HL-60 (cell line): Measurements from ENCODE around the gene HES6.

Source experiments
- DNase-seq, 2 experiments: peaks; one replicate each; pipeline ENCODE4 v3.0.0-alpha.2; 2010 to 2020; ENCODE audit warnings: low read depth in 1 of 2, low spot score in 1 of 2
- H3K27ac ChIP-seq: fragments of 250-450 bp; sonication (Bioruptor Pico); replicated peaks from 2 replicates; pipeline ENCODE4 v1.5.1; 2020; ENCODE audit warnings: mild to moderate bottlenecking, moderate library complexity
- H3K27me3 ChIP-seq: fragments of 250-450 bp; sonication (Bioruptor Pico); 2 replicates; pipeline ENCODE4 v1.5.1; 2021; ENCODE audit warnings: mild to moderate bottlenecking, moderate library complexity; ENCODE audit not compliant: insufficient read depth, poor library complexity, severe bottlenecking
- H3K4me3 ChIP-seq: replicated peaks from 2 replicates; pipeline ENCODE4 v1.5.1; 2011; ENCODE audit warnings: mild to moderate bottlenecking, control low read depth, low read length; ENCODE audit not compliant: insufficient read depth
- CTCF ChIP-seq: IDR thresholded peaks from one replicate; pipeline ENCODE4 v1.5.1; 2011; ENCODE audit warnings: low read length, control low read depth, inconsistent platforms; ENCODE audit not compliant: insufficient read depth
- GABPA ChIP-seq: IDR thresholded peaks from 2 replicates; pipeline ENCODE4 v1.6.1; 2012; ENCODE audit warnings: low read depth
- POLR2AphosphoS5 ChIP-seq: IDR thresholded peaks from 2 replicates; pipeline ENCODE4 v1.6.1; 2012; ENCODE audit warnings: low read depth
- REST ChIP-seq: IDR thresholded peaks from 2 replicates; pipeline ENCODE4 v1.6.1; 2012; ENCODE audit warnings: low read depth; ENCODE audit not compliant: insufficient replicate concordance
- SPI1 ChIP-seq: IDR thresholded peaks from 2 replicates; pipeline ENCODE4 v1.6.1; 2012; ENCODE audit warnings: low read depth, mild to moderate bottlenecking, borderline replicate concordance

HES6 gene

GRCh38 chr2:238237431-238238135 lies 2.3 kb downstream of the HES6 start:
- H3K27me3 ChIP-seq = no peaks in the 10 kb centered on the region
- no peak for TF ChIP-seq REST
- TF ChIP-seq GABPA = no peak
- no peak for TF ChIP-seq SPI1
- TF ChIP-seq POLR2AphosphoS5 = no peak
- TF ChIP-seq CTCF = no peak
- DNase-seq = no peak
- H3K4me3 ChIP-seq = no peak overlapping the region
- H3K27ac ChIP-seq = no peak overlapping the region

- no peak for TF ChIP-seq POLR2AphosphoS5
- no peak for TF ChIP-seq GABPA
- no peak for TF ChIP-seq REST
- TF ChIP-seq CTCF = no peak
- no peak for TF ChIP-seq SPI1
- Histone ChIP-seq H3K27me3 (no peaks in the 10 kb centered on the region), H3K27ac (no peak overlapping the region), H3K4me3 (no peak overlapping the region)
- DNase-seq = no peak
Observed at GRCh38 chr2:238236571-238236970, 3.3 kb downstream of the HES6 start.

- H3K4me3 ChIP-seq = no peak overlapping the region
- no peak for TF ChIP-seq REST
- no peak for TF ChIP-seq SPI1
- TF ChIP-seq GABPA = no peak
- TF ChIP-seq POLR2AphosphoS5 = no peak
- no peak for TF ChIP-seq CTCF
Observed at GRCh38 chr2:238235856-238236255, 4.0 kb downstream of the HES6 start.

More at GRCh38 chr2:238235856-238236255, 4.0 kb downstream of the HES6 start:
- Histone ChIP-seq H3K27me3 (no peaks in the 10 kb centered on the region), H3K27ac (no peak overlapping the region)
- DNase-seq = no peak
